ENCODE measurements around the gene TMEM196.
"Not testable (repeated sequence)": the region's sequence is repeated elsewhere in the genome, so short reads cannot be mapped to it uniquely, and the experiment has no call there.

Gene TMEM196

GRCh38 chr7:19707240-19707639, 66.2 kb downstream of the TMEM196 start:
- no peak for DNase-seq (ENCODE audit: low read depth)

GRCh38 chr7:19705663-19706062, 67.8 kb downstream of the TMEM196 start:
- no peak for DNase-seq (ENCODE audit: low read depth)

GRCh38 chr7:19701471-19701870, 71.9 kb downstream of the TMEM196 start:
- no peak for DNase-seq (ENCODE audit: low read depth)

- no peak for DNase-seq (ENCODE audit: low read depth)
Observed at GRCh38 chr7:19700936-19701335, 72.5 kb downstream of the TMEM196 start.

- no peak for DNase-seq (ENCODE audit: low read depth)
Observed at GRCh38 chr7:19698331-19698730, 75.1 kb downstream of the TMEM196 start.

- no peak for DNase-seq (ENCODE audit: low read depth)
Observed at GRCh38 chr7:19696926-19697325, 76.5 kb downstream of the TMEM196 start.

- no peak for DNase-seq (ENCODE audit: low read depth)
Observed at GRCh38 chr7:19692111-19692828, 81.1 kb downstream of the TMEM196 start.

GRCh38 chr7:19690736-19691135, 82.7 kb downstream of the TMEM196 start:
- DNase-seq (ENCODE audit: low read depth): no peak

GRCh38 chr7:19689130-19689529, 84.3 kb downstream of the TMEM196 start:
- DNase-seq (ENCODE audit: low read depth): not testable (repeated sequence)

GRCh38 chr7:19681596-19681995, 91.8 kb downstream of the TMEM196 start:
- DNase-seq (ENCODE audit: low read depth): no peak

- DNase-seq (ENCODE audit: low read depth): no peak
Observed at GRCh38 chr7:19677180-19677579, 96.2 kb downstream of the TMEM196 start.

GRCh38 chr7:19675816-19676215, 97.6 kb downstream of the TMEM196 start:
- DNase-seq (ENCODE audit: low read depth): no peak

GRCh38 chr7:19674266-19674960, 99.0 kb downstream of the TMEM196 start:
- no peak for DNase-seq (ENCODE audit: low read depth)

GRCh38 chr7:19670806-19671205, 102.6 kb downstream of the TMEM196 start:
- no peak for DNase-seq (ENCODE audit: low read depth)

Data from stimulated activated CD8-positive, alpha-beta memory T cell treated with anti-CD3 and anti-CD28 coated beads, Interleukin-7, amount 100 ng/mL, for 24 hours (primary cell).